ENCODE data around the gene CSRP1.

CSRP1 gene

DNA sequence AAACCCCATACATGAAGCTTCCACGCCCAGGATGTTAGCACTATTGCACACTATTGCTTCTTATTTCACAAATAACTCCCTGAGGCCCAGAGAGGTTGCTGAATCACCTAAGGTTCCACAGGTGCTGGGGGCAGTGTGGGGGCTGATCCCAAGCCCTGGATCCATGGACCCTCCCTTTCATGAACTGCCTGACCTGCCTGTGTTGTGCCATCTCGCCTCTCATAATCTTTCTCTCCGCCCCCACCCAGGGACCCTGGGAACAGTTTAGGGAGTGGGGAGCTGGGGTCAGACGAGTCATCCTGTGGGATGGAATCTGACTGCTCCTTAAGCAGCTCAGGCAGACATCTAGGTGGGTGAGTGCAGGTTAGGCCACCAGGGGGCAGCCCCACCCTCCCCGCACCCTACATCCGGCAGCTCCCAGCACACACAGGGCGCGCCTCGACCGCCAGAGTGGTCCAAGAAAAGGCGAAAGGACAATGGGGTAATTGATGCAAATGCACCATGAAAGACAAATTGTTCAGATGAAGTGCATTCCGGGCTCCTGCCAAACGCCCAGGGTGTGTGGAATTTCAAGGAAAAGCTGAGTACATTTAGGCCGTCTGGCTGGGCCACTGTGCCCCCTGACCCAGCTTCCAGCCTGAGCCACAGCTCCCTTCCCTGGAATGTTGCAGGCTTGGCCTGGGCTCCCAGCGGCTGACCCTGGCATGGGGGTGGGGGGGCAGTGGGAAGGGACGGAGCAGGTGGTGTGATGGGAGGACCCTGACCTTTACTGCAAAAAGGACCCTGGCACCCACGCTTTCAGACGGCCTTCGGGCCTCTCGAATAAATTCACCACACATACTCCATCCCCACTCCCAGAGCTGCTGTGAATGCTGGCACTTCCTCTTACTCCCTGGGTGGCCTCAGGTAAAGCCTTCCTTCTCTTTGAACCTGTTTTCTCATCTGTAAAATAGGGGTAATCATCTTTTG, 58.7 kb downstream of the CSRP1 start:
- DNase-seq, result no peak

DNA sequence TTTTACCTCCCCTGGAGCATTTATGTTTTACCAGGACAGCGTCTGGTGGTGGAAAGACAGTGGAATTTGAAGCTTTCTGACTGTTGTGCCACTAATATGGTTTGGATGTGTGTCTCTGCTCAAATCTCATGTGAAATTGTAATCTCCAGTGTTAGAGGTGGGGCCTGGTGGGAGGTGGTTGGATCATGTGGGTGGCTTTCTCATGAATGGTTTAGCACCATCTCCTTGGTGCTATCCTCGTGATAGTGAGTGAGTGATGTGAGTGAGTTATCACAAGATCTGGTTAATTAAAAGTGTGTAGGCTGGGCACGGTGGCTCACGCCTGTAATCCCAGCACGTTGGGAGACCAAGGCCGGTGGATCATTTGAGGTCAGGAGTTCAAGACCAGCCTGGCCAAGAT, 61.6 kb downstream of the CSRP1 start:
- no peak for DNase-seq

DNA sequence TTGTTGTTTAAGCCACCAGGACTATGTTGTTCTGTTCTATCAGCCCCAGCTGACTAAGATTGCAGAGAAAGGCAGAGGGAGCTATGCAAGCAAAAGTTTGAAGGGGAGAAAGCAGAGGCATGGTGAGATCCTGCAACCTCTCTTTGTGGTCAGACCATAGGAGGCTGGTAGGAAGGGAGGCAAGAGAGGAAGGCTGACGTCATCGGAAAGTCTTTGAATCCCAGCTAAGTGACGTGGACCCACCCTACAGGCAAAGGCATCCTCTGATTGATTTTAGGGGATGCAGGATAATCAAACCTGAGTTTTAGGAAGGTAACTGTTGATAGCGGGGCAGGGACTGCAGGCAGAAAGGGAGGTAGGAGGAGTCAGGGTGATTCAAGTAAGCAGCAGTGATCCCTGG, 62.1 kb downstream of the CSRP1 start:
- DNase-seq, result no peak

DNA sequence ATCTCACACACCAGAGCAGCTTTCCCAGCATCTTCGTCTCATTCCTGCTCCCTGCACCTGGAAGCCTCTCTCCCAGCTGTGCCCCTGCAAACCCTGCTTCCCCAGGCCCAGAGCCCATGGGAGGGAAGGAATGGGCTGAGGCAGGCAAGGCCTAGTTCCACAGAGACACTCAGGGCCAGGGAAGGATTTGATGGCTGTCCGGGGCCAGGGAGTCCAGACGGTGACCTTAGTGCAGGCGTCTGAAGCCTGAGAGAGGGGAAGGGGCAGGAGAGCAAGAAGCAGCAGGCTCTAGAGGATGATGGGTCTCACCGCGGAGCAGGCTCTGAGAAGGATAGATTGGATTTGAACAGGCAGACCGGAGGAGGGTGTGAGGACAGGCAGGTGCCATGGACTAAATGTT, 63.2 kb downstream of the CSRP1 start:
- DNase-seq, result no peak

DNA sequence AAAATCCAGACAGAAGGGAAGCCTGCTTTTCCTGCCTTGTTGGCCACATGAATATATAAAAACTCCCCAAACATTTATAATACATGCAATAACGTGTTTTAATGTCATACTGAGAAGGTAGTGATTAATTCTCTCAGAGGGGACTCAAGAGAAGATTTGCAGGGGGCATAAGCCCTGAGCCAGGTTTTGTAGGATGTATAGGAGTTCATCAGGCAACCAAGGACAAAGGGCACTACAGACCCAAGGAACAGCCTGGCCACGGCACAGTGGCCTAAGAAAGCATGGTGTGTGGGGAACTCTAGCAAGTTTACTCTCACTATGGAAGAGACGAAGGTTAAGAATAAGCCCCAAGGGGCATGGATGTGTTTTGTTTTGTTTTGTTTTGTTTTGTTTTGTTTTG, 70.0 kb downstream of the CSRP1 start:
- DNase-seq, result no peak

DNA sequence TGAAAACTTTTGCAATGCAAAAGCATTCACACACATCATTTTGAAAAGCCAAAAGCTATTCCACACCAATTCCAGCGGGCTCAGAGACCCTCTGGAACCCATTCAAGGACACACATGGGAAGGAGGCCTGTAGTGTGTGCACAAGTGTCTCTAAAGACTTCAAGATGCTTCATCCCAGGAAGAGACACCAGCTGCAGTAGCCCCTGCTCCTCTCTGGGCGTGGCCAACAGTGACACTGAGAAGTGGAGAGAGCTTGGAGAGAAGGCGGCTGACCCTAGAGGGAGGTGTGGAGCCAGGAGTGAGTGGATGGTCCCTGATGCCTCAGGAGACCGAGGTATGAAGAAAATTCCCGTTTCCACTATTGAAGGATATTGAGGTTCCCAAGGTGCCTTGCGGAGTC, 70.5 kb downstream of the CSRP1 start:
- DNase-seq, result no peak

DNA sequence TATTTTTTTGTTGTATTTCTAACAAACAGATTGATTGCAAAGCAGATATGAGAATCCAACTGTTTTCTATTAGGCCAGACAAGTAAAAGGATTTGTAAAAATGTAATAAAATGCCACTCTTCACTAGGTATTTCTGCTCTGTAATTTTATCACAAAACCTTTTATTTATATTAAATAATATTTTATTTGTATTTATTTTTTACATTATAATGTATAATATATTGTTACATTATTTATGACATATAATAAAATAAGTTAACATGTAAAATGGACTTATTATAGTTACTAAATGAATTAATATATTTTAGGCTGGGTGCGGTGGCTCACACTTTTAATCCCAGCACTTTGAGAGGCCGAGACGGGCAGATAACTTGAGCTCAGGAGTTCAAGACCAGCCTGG, 72.7 kb downstream of the CSRP1 start:
- no peak for DNase-seq

DNA sequence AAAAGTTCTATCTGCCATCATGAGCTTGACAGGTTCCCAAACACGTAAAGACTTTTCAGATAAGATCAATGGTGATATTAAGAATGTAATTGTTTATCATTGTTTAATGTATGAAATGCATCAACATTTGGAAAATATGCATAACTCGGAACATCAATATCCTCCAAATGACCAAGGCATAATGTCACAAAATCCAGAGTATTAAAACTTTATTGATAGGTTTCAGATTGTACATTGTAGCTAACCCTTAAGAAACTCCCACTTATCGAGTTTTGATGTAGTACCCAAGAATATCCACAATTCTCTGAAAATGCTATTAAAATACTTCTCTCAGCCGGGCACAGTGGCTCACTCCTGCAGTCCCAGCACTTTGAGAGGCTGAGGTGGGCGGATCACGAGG, 73.3 kb downstream of the CSRP1 start:
- no peak for DNase-seq
